ENCODE measurements around the gene PDCD1.

- no peak for TF ChIP-seq CTCF (IDR thresholded peaks at IDR 0.05; ENCODE audit: low read depth, low read length, poor library complexity, severe bottlenecking)
- TF ChIP-seq EZH2phosphoT487 (IDR thresholded peaks at IDR 0.05; ENCODE audit: borderline replicate concordance, low read length): no peak
Observed at GRCh38 chr2:241858206-241859016, at the start of gene PDCD1.
